HG03045 (cell line): ENCODE data around the gene RANBP10.

ENCODE experiments used
- ATAC-seq: cut with Tn5 transposase; IDR thresholded peaks from one replicate; pipeline ENCODE4 v1.9.1; 2021; ENCODE audit warnings: mild to moderate bottlenecking, moderate library complexity; ENCODE audit not compliant: unreplicated experiment

Gene RANBP10

DNA sequence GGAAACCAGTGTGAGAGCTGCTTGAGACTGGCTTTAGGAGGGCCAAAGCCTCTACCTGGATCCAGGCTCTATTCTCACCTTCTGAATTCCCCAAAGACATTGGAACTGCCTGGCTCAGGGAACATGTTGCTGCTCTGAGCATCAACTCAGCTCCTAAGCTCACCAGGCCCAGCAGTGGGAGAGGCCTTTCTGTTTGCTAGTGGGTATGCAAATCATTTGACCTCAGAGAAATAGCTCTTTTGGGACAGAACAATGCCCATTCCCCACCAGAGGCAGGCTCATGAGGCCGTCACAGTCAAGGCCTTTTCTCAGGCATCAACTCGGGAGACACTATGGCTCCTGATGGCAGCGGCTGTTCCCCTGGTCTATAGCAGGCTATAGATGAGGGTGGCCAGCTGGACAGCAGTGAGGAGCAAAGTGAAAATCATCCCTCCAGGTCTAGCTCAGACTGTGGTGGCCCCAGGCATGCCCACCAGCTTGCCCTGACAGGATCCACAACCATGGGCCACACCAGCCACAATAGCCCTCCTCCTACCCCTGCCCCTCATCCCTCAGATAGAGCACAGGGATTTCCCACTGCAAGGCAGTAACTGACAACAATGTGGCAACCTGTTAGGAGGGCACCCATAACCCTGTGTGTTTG is 56.8 kb downstream of the RANBP10 start:
- ATAC-seq, result no peak

DNA sequence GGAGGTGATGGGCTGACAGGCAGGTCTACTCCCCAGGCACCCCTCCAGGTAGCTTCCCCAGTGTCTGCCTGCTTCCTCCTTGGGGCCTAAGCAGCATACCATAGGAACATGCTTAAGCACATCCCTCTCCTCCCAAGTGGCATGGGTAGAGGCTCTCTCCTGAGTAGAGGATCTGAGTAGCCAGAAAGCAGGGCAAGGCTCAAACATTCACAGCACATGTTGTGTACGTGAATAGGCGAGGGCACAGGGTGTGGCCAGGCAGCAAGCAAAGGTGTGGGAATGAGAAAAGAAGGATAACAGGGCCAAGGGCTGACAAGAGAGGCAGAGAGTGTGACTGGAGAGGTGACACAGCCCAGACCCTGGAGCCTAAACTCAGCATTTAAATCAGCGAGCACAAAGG is 57.5 kb downstream of the RANBP10 start:
- ATAC-seq, result no peak

DNA sequence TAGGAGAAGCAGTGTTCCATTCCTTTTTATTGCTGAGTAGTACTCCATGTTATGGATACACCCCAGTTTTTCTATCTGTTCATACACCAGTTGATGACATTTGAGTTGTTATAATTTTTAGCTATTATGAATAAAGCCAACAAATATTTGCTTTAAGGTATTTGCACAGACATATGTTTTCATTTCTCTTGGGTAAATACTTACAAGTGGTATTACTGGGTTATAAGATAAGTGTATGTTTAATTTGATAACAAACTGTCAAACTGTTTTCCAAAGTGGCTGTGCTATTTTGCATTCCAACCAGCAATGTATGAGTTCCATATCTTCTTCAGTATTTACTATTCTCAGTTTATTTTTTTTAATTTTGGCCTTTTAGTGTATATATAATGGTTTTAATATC is 59.5 kb downstream of the RANBP10 start:
- no peak for ATAC-seq

DNA sequence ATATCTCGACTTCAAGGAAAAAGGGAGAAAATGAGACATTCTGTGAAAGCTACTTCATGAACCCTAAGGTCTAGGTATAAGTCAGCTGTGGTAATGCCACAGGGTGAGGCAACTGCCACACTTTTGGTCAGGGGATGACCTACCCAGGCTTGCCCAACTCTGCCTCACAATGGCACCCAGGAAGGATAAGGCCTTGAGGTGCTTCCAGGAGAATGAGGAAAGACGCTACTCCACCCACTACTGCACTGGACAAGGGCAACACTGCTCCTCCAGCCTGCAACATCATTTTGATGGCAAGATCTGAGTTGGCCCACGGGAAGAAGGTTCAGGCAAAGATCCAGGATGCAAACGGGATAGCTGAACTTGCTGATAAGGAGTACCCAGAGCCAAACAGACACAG is 65.2 kb downstream of the RANBP10 start:
- ATAC-seq, result no peak

DNA sequence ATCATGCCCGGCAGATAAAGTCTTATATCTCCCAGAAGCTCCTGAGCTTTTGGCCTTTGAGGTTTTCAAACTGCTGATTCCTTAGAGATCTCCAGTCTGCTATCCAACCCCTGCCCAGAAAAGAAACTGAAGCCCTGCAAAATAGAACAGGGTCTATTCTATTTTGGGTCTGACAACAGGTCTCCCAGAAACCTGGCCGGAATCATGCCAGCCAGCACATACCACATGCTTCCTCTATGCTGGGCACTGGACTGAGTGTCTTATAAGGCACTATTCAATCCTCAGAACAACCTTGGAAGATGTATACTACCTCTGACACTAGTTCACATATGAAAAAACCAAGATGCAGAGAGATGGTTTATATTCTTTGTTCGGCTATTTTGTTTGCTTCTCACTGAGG is 66.0 kb downstream of the RANBP10 start:
- ATAC-seq, result no peak

DNA sequence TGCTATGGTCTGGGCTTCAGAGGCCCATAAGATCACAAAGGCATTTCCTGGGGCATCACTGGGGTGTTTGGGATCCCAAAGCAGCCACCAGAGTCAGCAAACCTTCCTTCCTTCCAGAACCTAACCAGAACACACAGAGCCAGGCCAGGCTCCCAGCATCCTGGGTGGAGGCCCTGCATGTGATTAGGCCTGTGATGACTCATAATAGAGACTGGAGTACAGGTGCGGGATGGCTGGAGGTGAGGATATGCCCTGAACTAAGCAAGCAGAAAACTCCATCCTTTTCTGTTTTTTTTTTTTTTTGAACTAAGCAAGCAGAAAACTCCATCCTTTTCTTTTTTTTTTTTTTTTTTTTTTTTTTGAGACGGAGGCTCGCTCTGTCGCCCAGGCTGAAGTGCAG is 69.5 kb downstream of the RANBP10 start:
- ATAC-seq, result no peak

DNA sequence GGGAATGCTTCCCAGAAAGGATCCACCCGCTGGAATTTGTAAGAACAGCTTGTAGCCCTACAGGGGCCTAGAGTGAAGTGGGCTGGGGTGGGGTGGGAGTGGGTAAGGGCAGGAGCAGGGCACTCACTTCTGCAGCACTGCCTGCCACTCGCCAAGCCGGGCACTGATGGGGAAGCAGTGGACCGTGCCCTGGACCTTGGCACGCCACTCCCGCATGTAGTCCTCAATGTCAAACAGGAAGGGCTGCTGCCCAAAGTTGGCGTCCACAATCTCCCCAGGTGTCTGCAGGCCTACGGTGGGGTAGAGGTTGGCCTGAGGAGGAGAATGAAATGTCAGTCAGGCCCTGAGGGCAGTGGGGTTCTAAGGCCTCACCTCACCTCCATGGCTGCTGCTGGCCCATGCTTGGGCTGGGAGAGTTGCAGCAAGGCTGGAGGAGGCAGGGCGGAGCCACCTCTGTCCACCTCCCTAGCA is 71.6 kb downstream of the RANBP10 start:
- ATAC-seq, result no peak

DNA sequence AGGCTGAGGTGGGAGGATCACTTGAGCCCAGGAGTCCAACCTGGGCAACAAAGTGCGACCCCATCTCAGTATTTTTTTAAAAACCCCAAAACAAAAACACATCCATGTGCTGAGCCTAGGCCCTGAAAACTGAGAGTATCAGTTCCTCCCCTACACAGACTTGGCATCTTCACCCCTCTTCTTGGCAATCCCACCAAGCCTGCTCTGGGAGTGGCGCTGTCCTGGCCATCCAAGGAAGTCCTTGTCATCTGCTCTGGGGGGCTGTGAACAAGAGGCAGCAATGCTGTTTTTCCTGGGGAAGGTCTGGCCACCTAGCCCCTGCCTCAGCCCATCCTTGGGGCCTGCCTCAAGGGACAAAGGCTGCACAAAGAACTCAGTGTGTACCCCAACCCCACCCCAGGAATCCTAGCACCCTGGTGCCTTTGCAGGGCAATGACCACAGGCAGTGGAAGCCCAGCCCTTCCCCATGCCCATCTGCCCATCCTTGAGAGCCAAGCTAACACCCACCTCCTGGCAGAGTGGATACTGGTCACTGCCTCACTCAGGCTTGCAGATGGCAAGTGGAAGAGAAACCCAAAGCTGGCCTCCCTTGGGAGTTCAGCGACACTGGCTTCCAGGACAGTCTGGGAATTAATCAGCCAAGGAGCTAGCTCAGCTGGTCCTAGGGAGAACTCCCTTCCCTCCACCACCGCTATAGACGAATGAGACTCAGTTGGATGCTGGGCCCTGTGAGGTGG is 72.5 kb downstream of the RANBP10 start:
- no peak for ATAC-seq

DNA sequence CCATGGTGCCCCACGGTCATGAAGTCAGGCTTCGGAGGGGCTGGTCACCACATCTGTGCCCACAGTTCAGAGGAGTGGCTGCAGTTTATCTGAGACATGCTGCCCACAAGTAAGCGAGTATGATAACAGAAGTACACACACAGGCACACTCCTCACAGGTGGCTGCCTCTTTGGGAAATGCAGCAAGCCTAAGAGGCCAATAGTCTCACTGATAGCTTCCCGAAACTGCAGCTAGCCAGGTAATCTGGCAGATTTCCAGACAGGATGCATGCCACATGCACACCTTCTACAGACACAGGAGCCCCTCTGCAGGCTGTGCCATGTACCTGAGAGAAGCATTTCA is 74.6 kb downstream of the RANBP10 start:
- ATAC-seq, result no peak

DNA sequence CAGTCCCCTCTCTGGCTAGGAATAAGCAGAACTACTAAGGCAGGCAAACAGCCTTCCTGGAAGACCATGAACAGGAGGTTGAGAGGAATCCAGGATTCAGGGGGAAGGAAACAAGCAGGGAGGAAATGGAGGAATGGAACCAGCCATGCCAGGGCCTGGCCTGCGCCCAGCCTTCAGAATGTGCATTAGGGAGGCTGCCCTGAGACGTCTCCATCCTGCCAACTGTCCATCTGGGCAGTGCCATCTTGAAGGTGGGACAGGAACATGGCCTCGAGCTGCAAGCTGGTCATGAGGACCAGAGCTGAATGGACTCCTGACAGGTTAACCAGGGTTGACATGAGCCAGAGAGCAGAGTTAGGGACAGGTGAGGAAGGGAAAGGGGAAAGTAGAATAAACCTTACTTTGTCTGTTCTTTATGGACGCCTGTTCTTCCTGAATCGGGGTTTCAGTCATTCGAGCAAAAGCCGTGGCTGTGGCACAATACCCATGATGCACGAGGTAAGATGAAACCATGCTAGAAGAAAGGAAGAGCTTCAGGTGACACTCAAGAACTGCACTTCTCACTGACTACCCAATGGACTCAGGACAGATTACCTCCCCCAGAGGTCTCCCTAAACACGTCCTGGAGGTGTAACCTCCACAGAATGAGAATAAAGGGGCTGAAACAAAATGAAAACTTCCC is 75.1 kb downstream of the RANBP10 start:
- no peak for ATAC-seq

DNA sequence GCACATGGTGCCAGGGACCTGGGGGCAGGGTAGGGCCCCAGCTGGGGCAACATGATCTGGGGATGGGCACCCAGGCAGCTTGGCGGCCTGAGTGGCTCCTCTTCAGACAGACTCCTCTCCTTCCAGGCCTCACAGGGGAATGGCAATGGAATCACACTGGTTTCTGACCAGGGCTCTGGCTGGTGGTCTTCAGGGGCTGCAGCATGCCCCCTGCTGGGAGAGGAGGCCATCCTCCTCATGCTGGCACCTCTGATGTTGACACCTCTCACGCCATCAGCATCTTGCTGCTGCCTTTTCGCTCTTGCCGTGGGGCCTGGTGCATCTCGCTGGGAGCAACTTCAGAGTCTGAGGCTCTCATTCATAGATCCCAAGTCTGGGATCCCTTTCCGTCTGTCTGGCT is 76.0 kb downstream of the RANBP10 start:
- no peak for ATAC-seq

DNA sequence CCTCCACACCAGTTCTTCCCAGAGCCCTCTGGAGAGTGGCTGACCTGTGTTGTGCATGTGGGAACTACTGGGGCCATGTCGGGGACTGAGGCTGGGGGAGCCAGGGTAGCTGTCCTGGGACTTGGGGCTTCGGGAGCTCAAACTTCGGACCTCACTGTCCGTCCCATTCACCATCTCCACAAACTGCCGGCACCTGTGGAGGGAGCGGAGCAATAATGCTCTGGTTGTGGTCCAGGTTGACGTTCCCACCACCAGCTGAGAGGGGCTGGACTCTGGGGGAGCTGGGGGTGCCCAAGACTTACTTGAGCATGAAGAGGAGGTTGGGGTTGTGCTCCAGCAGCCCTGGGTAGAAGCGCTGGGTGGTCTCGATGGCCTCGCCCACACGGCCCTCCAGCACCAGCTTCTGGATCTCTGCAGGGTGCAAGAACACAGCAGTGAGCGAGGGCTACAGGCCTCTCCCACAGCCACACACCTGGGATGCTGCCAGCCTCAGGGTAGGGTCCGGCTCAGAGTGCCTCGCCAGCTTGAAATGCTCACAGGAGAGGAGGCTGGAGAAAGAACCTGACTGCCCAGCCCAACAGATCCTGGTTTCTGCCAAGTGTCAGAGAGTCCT is 76.6 kb downstream of the RANBP10 start:
- ATAC-seq, result no peak

DNA sequence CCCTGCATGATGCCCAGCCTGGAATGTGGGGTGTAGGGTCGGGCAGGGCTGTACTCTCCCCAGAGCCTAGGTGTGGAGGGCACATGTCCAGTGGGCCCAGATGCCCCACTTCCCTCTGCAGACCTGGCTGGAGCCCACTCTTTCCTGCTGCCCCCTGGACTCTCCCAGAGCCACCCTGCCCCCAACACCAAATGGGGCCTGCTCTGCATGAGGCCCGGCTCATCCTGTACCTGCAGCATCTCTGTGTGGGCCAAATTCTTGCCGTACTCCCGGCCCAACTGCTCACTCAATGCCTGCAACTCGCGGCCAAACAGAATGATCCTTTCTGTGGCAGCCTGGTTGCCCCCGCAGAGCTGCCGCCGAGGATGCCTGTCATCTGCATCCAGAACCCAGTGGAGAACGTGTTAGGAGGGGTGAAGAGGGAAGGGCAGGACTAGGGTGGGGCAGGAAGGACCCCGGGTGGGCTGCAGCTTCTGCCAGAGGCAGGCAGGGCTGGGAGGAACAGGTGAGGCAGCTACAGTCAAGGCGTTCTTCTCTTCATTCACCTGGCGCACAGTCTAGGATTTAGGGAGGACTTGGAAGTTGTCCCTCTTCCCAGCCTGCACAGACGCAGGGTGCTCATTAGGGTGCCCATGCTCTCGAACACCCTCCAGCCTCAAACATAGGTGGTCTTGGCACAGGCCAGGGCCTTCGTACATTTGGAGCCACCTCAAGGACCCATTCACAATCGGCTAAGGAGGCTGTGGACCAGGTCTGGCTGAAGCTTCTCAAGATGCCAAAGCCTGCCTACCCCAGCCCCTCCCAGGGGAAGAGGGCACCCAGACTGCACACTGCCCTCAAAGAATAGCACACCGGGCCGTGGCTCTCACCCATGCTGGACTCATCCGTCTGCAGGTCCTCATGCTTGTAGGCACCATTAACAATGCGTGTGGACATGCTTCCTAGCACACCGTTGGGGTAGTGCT is 78.6 kb downstream of the RANBP10 start:
- no peak for ATAC-seq

DNA sequence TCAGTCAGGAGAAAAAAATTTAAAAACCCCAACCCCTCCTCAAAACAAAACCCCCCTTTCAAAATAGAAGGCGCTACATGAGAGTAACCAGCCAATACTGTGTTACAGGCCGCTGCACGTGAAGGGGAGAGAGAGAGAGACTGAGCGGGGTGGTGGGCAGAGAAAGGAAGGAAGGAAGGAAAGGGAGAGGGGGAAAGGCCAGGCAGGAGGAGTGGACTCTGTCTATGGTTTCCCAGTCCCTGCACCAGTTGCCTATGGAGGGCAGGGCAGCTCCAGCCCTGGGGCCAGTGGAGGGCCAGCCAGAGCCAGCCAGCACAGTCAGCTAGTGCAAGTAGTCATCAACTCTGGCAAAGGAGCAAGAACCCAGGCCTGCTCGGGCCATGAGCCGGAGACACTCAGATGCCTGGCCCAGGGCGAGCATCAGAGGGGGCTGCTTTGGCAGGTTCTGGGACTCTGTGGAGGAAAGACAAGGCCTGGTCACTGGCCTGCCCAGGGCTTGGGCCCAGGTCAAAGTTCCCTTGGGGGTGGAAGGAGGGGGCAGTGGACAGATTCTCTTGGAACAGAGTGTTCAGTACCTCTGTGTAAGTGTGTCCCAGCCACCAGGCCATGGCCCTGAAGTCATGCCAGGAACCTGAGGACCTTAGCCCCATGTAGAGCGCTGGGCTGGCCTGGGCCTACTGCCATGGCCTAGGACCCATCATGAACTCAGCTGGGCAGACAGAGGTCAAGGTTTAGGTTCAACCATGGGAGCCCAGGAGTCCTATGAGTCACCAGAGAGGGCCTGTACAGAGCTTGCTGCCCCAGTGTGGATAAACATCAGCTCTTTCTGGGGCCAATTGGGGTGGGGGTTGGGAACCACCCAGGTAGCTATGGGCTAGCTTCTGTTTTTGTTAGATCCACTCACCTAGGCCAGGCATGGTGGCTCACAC is 80.0 kb downstream of the RANBP10 start:
- no peak for ATAC-seq

DNA sequence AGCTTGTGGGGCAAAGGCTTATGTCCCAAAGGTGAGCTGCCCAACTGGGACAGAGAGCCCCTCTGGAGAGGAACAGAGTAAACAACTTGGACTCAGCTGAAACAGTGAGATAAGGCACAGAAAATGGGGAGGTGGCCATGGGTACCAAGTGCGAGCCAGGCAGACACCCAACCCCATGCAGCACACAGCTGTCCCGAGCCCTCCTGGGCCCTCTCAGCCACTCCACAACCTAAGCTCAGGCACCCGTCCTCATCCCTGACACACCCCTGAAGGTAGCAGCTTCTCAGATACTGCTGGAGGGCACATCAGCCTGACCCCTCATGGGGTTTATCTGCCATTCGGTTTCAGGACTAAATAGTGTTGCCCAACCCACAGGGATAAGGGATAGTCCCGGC is 82.5 kb downstream of the RANBP10 start:
- ATAC-seq, result no peak

DNA sequence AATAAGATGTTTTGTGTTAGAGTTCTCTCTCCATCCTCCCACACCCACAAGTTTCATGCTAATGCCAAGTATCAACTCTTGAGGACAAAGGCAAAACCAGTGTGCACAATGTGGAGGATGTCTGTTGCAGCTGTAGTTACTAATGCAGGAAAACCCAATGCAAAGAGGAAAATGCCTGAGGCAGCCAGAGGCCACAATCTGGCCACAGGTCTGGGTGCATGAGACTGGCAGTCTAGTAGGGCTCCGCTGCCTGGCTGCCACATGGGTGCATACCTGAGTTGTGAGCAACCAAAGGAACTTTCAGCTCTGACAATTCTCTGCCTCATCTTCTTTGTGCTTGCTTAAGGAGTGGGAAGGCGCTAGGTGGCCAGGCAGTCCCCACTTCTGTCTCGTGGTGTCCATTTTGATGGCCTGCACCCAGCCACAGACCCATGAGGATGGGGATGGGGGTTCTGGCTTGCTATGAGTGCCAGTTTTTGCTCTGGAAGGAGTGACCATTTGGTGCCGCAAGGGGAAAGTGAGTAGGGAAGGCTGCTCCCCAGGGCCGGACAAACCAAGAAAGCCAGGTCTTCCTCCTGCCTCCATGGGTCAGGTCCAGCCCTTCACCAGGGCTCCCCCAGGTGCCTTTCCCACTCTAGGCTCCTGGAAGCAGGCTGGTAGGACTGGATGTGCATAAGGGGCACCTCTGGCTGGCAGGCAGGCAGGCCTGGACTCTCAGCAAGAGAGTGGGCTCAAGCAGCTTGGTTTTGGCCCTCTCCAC is 83.0 kb downstream of the RANBP10 start:
- no peak for ATAC-seq

DNA sequence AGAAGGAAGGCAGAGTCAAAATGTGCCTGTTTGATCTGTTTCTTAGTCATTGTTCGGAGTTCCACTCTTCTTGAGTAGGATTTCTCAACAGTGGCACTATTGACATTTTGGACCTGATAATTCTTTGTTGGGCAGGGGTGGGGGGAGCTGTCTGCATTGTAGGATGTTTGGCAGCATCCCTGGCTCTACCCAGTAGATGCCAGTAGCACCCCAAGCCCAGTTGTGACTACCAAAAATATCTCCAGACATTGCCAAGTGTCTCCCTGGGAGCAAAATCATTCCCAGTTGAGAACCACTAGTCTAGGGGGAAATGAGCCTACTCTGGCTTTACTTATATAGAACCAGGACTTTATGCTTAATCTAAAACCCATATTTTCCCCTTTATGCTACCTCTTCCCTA is 86.1 kb downstream of the RANBP10 start:
- no peak for ATAC-seq

DNA sequence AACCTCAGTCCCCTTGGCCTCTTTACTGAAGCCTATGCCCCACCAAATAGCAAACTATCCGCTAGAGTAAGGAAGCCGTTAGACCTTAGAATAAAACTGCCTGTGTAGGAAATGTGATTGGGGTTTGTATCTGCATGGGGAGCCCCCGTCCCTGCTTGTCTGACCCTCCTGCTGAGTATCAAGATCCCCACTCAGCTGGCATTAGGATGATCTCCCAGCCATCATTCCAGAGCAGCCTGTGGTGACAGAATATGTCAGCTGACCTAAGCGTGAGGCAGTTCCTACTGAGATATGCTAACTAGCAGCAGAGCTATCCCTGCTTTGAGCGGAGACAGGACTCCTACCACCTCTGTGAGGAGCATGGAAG is 86.6 kb downstream of the RANBP10 start:
- ATAC-seq, result no peak
